ENCODE results near the gene HECW1.

Gene HECW1

GRCh38 chr7:43385309-43385680 lies 272.8 kb downstream of the HECW1 start:
- FAIRE-seq = no peak

- no peak for FAIRE-seq
These were observed 273.4 kb downstream of the HECW1 start for GRCh38 chr7:43385856-43386255.

- FAIRE-seq = no peak
These were observed 275.5 kb downstream of the HECW1 start for GRCh38 chr7:43387932-43388331.

GRCh38 chr7:43390576-43390975 lies 278.1 kb downstream of the HECW1 start:
- FAIRE-seq = no peak

GRCh38 chr7:43391518-43391917 lies 279.1 kb downstream of the HECW1 start:
- no peak for FAIRE-seq

GRCh38 chr7:43392638-43393330 lies 280.3 kb downstream of the HECW1 start:
- FAIRE-seq = no peak

- no peak for FAIRE-seq
These were observed 282.1 kb downstream of the HECW1 start for GRCh38 chr7:43394441-43395130.

- FAIRE-seq = no peak
These were observed 282.9 kb downstream of the HECW1 start for GRCh38 chr7:43395351-43395750.

- FAIRE-seq = no peak
These were observed 283.8 kb downstream of the HECW1 start for GRCh38 chr7:43396187-43396740.

GRCh38 chr7:43398831-43399230 lies 286.4 kb downstream of the HECW1 start:
- FAIRE-seq = no peak

- FAIRE-seq = no peak
These were observed 293.5 kb downstream of the HECW1 start for GRCh38 chr7:43405948-43406347.

- no peak for FAIRE-seq
These were observed 294.5 kb downstream of the HECW1 start for GRCh38 chr7:43406961-43407360.

GRCh38 chr7:43408981-43409380 lies 296.5 kb downstream of the HECW1 start:
- no peak for FAIRE-seq

GRCh38 chr7:43417455-43417854 lies 305.0 kb downstream of the HECW1 start:
- no peak for FAIRE-seq

- no peak for FAIRE-seq
These were observed 318.0 kb downstream of the HECW1 start for GRCh38 chr7:43430411-43430810.

- FAIRE-seq = no peak
These were observed 318.7 kb downstream of the HECW1 start for GRCh38 chr7:43431020-43431595.

- no peak for FAIRE-seq
These were observed 321.2 kb downstream of the HECW1 start for GRCh38 chr7:43433639-43434038.

GRCh38 chr7:43437001-43437400 lies 324.6 kb downstream of the HECW1 start:
- FAIRE-seq = no peak

- FAIRE-seq = no peak
These were observed 326.5 kb downstream of the HECW1 start for GRCh38 chr7:43438897-43439479.

GRCh38 chr7:43439631-43440401 lies 327.4 kb downstream of the HECW1 start:
- no peak for FAIRE-seq

- no peak for FAIRE-seq
These were observed 329.0 kb downstream of the HECW1 start for GRCh38 chr7:43441231-43442130.

- FAIRE-seq = no peak
These were observed 330.9 kb downstream of the HECW1 start for GRCh38 chr7:43443381-43443780.

Data from islet of Langerhans (tissue), 1 donor.